GDM1 (cell line): ENCODE results near the gene LAMA2.

Source experiments
- DNase-seq: peaks from one replicate; lab custom pipeline; 2025; lab: John Stamatoyannopoulos, UW

LAMA2 gene

GRCh38 chr6:129491436-129491835 is 608.5 kb downstream of the LAMA2 start:
- DNase-seq, result no peak

GRCh38 chr6:129492260-129492659 is 609.3 kb downstream of the LAMA2 start:
- DNase-seq, result no peak

- DNase-seq, result no peak
These were observed 610.5 kb downstream of the LAMA2 start for GRCh38 chr6:129493354-129493902.

GRCh38 chr6:129494099-129494498 is 611.2 kb downstream of the LAMA2 start:
- no peak for DNase-seq

GRCh38 chr6:129494586-129494985 is 611.6 kb downstream of the LAMA2 start:
- DNase-seq, result no peak

GRCh38 chr6:129495652-129496051 is 612.7 kb downstream of the LAMA2 start:
- no peak for DNase-seq

GRCh38 chr6:129497481-129498441 is 614.8 kb downstream of the LAMA2 start:
- DNase-seq, result no peak

GRCh38 chr6:129498541-129498940 is 615.6 kb downstream of the LAMA2 start:
- DNase-seq, result no peak

GRCh38 chr6:129498950-129499842 is 616.3 kb downstream of the LAMA2 start:
- peak; percentile 8 for DNase-seq

GRCh38 chr6:129499843-129500219 is 616.9 kb downstream of the LAMA2 start:
- DNase-seq, result no peak

- peak; percentile 45 for DNase-seq
These were observed 618.2 kb downstream of the LAMA2 start for GRCh38 chr6:129500958-129501739.

- no peak for DNase-seq
These were observed 619.1 kb downstream of the LAMA2 start for GRCh38 chr6:129501740-129502660.

GRCh38 chr6:129504456-129504855 is 621.5 kb downstream of the LAMA2 start:
- DNase-seq, result no peak

GRCh38 chr6:129507059-129507807 is 624.3 kb downstream of the LAMA2 start:
- no peak for DNase-seq

GRCh38 chr6:129507846-129508245 is 624.9 kb downstream of the LAMA2 start:
- DNase-seq, result no peak

GRCh38 chr6:129508477-129509145 is 625.7 kb downstream of the LAMA2 start:
- no peak for DNase-seq

- DNase-seq, result no peak
These were observed 628.0 kb downstream of the LAMA2 start for GRCh38 chr6:129510950-129511349.

GRCh38 chr6:129513471-129513870 is 630.5 kb downstream of the LAMA2 start:
- DNase-seq, result no peak

- no peak for DNase-seq
These were observed 632.1 kb downstream of the LAMA2 start for GRCh38 chr6:129515004-129515403.
